Left lobe of liver (tissue), 2 donors: ENCODE measurements around the gene TNNC2. TPM values are rescaled to one million over a fixed set of nuclear protein-coding genes. Genes with fewer than 3 reads are reported as not detected.

ENCODE experiments used
- ATAC-seq: fragments of 200-7000 bp; cut with Tn5 transposase; one replicate; pipeline ENCODE4 v1.9.1; 2020; ENCODE audit warnings: mild to moderate bottlenecking, moderate library complexity
- DNase-seq: peaks from one replicate; pipeline ENCODE4 v3.0.0-alpha.2; 2020; ENCODE audit warnings: low spot score
- total RNA-seq: library from RNA; stranded (reverse); gene quantifications from one replicate; pipeline ENCODE4 v1.2.1, GENCODE V29; 2021
- donor health status: DM: no; HTN: no; CAD: no; lungs with moderate emphysema.
- donor health status: DM: no; HTN: yes; CAD: no.

TNNC2 gene
- total RNA-seq, 1 donor from 2014 or later = not detected

- no peak for ATAC-seq
- no peak for DNase-seq
These were observed 38.8 kb downstream of the TNNC2 start for GRCh38 chr20:45788351-45788750.

DNA sequence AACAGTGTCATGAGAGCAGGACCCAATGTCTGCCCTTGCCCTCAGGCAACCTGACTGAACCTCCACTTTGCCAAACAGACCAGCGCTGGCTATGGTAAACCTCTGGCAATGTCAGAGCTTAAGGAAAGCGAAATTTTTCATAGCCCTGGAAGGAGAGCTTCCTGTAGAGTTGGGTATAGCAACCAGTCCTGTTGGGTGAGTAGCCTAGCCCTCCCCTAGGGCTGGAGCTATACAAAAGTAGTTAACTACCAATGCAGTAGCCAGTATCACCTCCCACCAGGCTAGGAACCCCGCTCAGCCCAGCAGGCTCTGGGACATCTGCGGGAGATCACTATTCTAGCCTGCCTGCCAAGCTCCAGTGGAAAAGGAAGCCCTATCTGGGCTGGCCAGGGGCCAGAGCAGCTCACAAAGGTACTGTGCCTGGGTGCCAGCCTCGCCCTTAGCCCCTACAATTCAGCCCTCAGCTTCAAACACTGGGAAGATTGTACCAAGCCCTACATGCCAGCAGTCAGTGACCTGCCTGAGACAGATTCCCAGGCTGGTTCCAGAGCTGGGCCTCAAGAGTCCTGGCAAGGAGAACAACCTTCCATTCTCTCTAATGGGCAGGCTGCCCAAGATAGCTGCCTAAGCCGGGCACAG, 43.3 kb downstream of the TNNC2 start:
- DNase-seq (no peak), ATAC-seq (no peak)

DNA sequence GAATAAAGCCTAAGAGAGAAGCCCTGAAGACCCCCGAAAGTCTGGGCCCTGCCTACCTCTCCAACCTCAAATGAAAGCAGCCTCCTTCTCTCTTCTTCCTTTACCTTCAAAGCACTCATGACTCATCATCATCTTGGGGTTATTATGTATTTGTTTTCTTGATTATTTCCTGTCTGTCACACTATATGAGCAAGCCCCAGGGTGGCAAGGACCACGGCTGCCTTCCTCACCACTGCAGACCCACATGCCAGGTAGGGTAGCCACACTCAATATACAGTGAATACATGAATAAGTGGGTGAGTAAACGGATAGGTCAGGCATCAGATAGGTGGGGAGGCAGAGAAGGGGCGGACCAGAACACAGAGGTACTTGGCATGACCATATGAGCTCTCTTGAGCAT, 44.2 kb downstream of the TNNC2 start:
- no peak for ATAC-seq
- no peak for DNase-seq

GRCh38 chr20:45781391-45781931, 45.7 kb downstream of the TNNC2 start:
- DNase-seq = no peak
- ATAC-seq = no peak

GRCh38 chr20:45780159-45780558, 47.0 kb downstream of the TNNC2 start:
- ATAC-seq = no peak
- no peak for DNase-seq

DNA sequence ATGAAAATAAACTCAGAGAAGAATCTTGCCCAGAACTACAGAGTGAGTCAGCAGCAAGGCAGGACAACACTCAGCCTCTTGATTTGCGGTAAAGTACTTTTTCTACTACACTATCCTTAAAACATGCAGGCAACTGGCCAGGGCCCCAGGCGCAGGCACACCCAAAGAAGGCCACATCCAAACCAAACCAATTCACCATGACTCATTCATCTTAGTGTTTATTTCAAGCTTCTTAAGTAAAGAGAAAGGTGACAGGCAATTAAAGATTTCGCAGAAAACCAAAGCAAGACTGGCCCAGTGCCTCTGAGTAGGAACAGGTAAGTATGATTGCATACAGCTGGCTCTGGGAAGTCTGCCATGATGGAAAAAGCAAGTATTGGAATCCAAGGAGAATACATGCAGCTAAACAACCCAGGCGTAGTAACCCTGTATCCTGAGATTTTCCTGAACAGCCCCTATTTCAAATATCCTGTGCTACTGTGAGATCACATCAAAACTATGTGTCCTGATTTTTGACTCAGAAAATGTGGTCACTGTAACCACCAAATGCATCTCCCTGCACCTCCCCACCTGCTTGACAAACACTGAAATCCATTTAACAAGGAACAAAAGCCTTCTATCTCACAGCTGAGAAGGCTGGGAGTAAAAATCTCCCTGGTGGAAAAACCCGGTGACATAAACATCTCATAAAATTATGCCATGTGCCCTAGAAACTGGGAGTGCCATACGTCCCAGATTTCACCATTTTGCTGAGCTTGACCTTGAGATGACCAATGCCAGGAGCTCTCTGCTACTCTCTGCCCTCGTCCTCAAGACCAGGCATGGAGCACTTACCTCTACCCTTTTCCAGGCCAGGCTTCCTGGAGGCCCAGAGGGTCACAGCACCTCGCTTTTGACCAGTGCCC, 47.8 kb downstream of the TNNC2 start:
- ATAC-seq (no peak), DNase-seq (no peak)

DNA sequence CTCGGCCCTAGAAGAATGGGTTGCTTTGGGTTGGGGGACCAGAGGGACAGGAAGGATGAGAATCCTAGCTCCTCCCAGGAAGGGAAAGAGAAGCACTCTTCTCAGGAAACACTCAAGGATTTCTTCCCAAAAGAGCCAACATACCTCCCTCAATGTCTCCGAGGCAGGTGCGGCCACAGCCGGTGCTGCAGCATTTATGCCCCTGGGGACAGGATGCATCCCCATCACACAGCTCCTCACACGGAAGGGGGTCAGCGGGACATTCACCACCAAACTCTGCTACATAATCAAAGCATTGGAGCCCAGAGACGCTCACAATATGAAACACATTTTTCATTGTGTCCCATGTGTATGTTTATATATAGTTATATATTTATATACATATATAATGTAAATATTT, 50.2 kb downstream of the TNNC2 start:
- DNase-seq (no peak), ATAC-seq (no peak)

GRCh38 chr20:45775411-45775810, 51.7 kb downstream of the TNNC2 start:
- ATAC-seq = no peak

GRCh38 chr20:45774945-45775344, 52.2 kb downstream of the TNNC2 start:
- ATAC-seq (no peak), DNase-seq (no peak)

More at GRCh38 chr20:45775411-45775810, 51.7 kb downstream of the TNNC2 start:
- DNase-seq = no peak

Other genes with a start within 250 kb of the TNNC2 start
- not detected for gene WFDC8, start 248.0 kb downstream of the TNNC2 start, total RNA-seq
- not detected for gene WFDC10A, start 197.6 kb downstream of the TNNC2 start, total RNA-seq
- not detected for gene WFDC9, start 196.0 kb downstream of the TNNC2 start, total RNA-seq
- gene WFDC11, start 157.1 kb downstream of the TNNC2 start, total RNA-seq = not detected
- gene WFDC13, start 125.3 kb downstream of the TNNC2 start, total RNA-seq = not detected
- not detected for gene WFDC10B, start 122.3 kb downstream of the TNNC2 start, total RNA-seq
- gene SPINT4, start 105.0 kb downstream of the TNNC2 start, total RNA-seq = not detected
- gene WFDC3, start 35.4 kb downstream of the TNNC2 start, total RNA-seq = not detected
- gene DNTTIP1, start 35.4 kb downstream of the TNNC2 start, total RNA-seq = 10.3 TPM
- 0.96 TPM for gene UBE2C, start 14.7 kb downstream of the TNNC2 start, total RNA-seq
- gene SNX21, start 6.5 kb upstream of the TNNC2 start, total RNA-seq = 7.9 TPM
- gene ACOT8, start 30.1 kb upstream of the TNNC2 start, total RNA-seq = 17.5 TPM
- gene ZSWIM3, start 30.3 kb upstream of the TNNC2 start, total RNA-seq = 1.6 TPM
- gene ZSWIM1, start 53.9 kb upstream of the TNNC2 start, total RNA-seq = 2.7 TPM
- gene SPATA25, start 60.3 kb upstream of the TNNC2 start, total RNA-seq = 4.2 TPM
- 6.9 TPM for gene NEURL2, start 63.9 kb upstream of the TNNC2 start, total RNA-seq
- gene CTSA, start 64.0 kb upstream of the TNNC2 start, total RNA-seq = 68.3 TPM
- gene PLTP, start 84.8 kb upstream of the TNNC2 start, total RNA-seq = 18.8 TPM
- 11.2 TPM for gene PCIF1, start 107.4 kb upstream of the TNNC2 start, total RNA-seq
- gene ZNF335, start 144.9 kb upstream of the TNNC2 start, total RNA-seq = 7.6 TPM
- 1.6 TPM for gene MMP9, start 181.6 kb upstream of the TNNC2 start, total RNA-seq
- not detected for gene SLC12A5, start 201.9 kb upstream of the TNNC2 start, total RNA-seq